A673 (cell line): ENCODE measurements around the gene WNK1. TPM values are rescaled to one million over a fixed set of nuclear protein-coding genes. Genes with fewer than 3 reads are reported as not detected.

Experiments
- BruUV-seq: library from RNA; stranded (reverse); fragments of 400-500 nt; replicated peaks from 2 replicates; lab custom pipeline; 2021; lab: Mats Ljungman, UMichigan
- CTCF ChIA-PET: fragments of 300-600 bp; sonication (Branson Sonifier 250); formaldehyde crosslinking; loops from one replicate; lab custom pipeline; 2022; ENCODE audit warnings: antibody characterized with exemption; lab: Charles Lee
- POLR2A ChIA-PET: fragments of 300-600 bp; sonication (Branson Sonifier 250); formaldehyde crosslinking; loops from one replicate; lab custom pipeline; 2022; ENCODE audit warnings: antibody characterized with exemption; ENCODE audit not compliant: low non-redundant PET; lab: Charles Lee
- DNase-seq: peaks from one replicate; pipeline ENCODE4 v3.0.0-alpha.2; 2015; ENCODE audit warnings: low spot score
- H3K27ac ChIP-seq: fragments of 200-600 bp; sonication (generic); 2 replicates; pipeline ENCODE4 v1.5.1; 2016; ENCODE audit warnings: mixed run types, low read depth, mild to moderate bottlenecking, mixed read lengths, antibody characterized with exemption, low read length; ENCODE audit not compliant: poor library complexity, severe bottlenecking
- H3K27me3 ChIP-seq: fragments of 200-600 bp; sonication (generic); replicated peaks from 2 replicates; pipeline ENCODE4 v1.6.1; 2017; ENCODE audit warnings: mixed run types, low read depth, mild to moderate bottlenecking, mixed read lengths, antibody characterized with exemption, low read length; ENCODE audit not compliant: insufficient read depth, poor library complexity
- H3K36me3 ChIP-seq: fragments of 200-600 bp; sonication (generic); 2 replicates; pipeline ENCODE4 v1.6.1; 2016; ENCODE audit warnings: mixed run types, mild to moderate bottlenecking, mixed read lengths, antibody characterized with exemption, low read length; ENCODE audit not compliant: insufficient read depth, poor library complexity, severe bottlenecking
- H3K4me1 ChIP-seq: fragments of 200-600 bp; sonication (generic); 2 replicates; pipeline ENCODE4 v1.6.1; 2017; ENCODE audit warnings: mixed run types, mild to moderate bottlenecking, mixed read lengths, antibody characterized with exemption, low read length; ENCODE audit not compliant: insufficient read depth, poor library complexity, severe bottlenecking
- H3K4me3 ChIP-seq: fragments of 200-600 bp; sonication (generic); 2 replicates; pipeline ENCODE4 v1.5.1; 2016; ENCODE audit warnings: low read depth, mixed run types, mild to moderate bottlenecking, mixed read lengths, low read length; ENCODE audit not compliant: poor library complexity, severe bottlenecking
- H3K9me3 ChIP-seq: fragments of 200-600 bp; sonication (generic); 2 replicates; pipeline ENCODE4 v1.6.1; 2016; ENCODE audit warnings: mixed run types, low read depth, mild to moderate bottlenecking, mixed read lengths, antibody characterized with exemption, low read length; ENCODE audit not compliant: poor library complexity, severe bottlenecking
- EZH2 ChIP-seq: fragments of 200-600 bp; sonication (generic); IDR thresholded peaks from 2 replicates; pipeline ENCODE4 v1.6.1; 2017; ENCODE audit warnings: borderline replicate concordance, low read depth, mild to moderate bottlenecking, mixed read lengths, antibody characterized with exemption, low read length; ENCODE audit not compliant: poor library complexity, severe bottlenecking
- intact Hi-C: fragments of 100-400 bp; cut with micrococcal nuclease; formaldehyde crosslinking; loops from one replicate; pipeline ENCODE4 v1.10.0; 2022; ENCODE audit not compliant: unreplicated experiment
- total RNA-seq: library from RNA; stranded (reverse); gene quantifications from 2 replicates; pipeline ENCODE4 v1.2.3, GENCODE V29; 2021
- TF ChIP-seq, protein P1 (sequence below): fragments of 300-800, 200-600 bp; sonication (generic); conservative IDR thresholded peaks from 2 replicates; pipeline ENCODE4 v1.5.1; 2017; ENCODE audit warnings: low read depth, mild to moderate bottlenecking, antibody characterized with exemption, low read length, moderate library complexity, mixed read lengths

The WNK1 gene
- total RNA-seq, 1 experiment from 2014 or later, result 161 TPM

- Histone ChIP-seq H3K4me1 (peaks cover 12% of the 10 kb centered on the region), H3K4me3 (no peak overlapping the region), H3K9me3 (no peaks in the 10 kb centered on the region), H3K27me3 (no peaks in the 10 kb centered on the region), H3K36me3 (no peaks in the 10 kb centered on the region), H3K27ac (no peak overlapping the region)
- intact Hi-C loops, result no loop called here
- no TSS peak for BruUV-seq
- no peak for DNase-seq
- POLR2A ChIA-PET, result no interaction called here
- CTCF ChIA-PET, result no interaction called here
- TF ChIP-seq, protein P1, sequence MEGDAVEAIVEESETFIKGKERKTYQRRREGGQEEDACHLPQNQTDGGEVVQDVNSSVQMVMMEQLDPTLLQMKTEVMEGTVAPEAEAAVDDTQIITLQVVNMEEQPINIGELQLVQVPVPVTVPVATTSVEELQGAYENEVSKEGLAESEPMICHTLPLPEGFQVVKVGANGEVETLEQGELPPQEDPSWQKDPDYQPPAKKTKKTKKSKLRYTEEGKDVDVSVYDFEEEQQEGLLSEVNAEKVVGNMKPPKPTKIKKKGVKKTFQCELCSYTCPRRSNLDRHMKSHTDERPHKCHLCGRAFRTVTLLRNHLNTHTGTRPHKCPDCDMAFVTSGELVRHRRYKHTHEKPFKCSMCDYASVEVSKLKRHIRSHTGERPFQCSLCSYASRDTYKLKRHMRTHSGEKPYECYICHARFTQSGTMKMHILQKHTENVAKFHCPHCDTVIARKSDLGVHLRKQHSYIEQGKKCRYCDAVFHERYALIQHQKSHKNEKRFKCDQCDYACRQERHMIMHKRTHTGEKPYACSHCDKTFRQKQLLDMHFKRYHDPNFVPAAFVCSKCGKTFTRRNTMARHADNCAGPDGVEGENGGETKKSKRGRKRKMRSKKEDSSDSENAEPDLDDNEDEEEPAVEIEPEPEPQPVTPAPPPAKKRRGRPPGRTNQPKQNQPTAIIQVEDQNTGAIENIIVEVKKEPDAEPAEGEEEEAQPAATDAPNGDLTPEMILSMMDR, result no peak
- no peak for TF ChIP-seq EZH2
These were observed 99.0 kb downstream of the WNK1 start for GRCh38 chr12:851343-851742.

DNA sequence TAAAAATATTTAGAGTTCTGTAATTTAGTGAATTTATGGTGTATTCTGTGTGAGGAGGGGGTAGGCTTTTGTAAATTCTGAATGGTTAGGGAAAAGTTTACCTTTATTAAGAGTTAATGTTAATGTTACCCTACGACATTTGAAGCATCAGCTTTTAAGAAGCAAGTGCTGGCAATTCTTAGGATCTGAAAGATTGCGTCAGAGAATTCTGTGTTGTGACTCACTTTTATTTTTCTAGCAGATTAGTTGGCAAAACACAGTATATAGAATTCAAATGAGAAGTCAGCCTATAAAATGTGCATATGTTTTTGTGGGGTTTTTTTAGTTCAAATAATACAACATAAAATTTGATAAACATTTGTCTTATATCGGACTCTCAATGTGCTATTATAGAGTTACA, 99.5 kb downstream of the WNK1 start:
- no TSS peak for BruUV-seq

GRCh38 chr12:852864-853263, 100.5 kb downstream of the WNK1 start:
- CTCF ChIA-PET, result no interaction called here
- no TSS peak for BruUV-seq
- no peaks in the 10 kb centered on the region for H3K27me3 ChIP-seq
- peaks cover 3% of the 10 kb centered on the region for H3K36me3 ChIP-seq
- no peaks in the 10 kb centered on the region for H3K9me3 ChIP-seq
- no peak for TF ChIP-seq EZH2
- POLR2A ChIA-PET, result no interaction called here
- H3K4me1 ChIP-seq, result peaks cover 12% of the 10 kb centered on the region
- H3K4me3 ChIP-seq, result no peak overlapping the region
- intact Hi-C loops, result no loop called here
- H3K27ac ChIP-seq, result no peak overlapping the region
- no peak for DNase-seq

More for the DNA sequence above, 99.5 kb downstream of the WNK1 start:
- CTCF ChIA-PET, result no interaction called here
- TF ChIP-seq, protein P1, result no peak
- TF ChIP-seq EZH2, result no peak
- POLR2A ChIA-PET, result no interaction called here
- Histone ChIP-seq H3K27ac (no peak overlapping the region), H3K4me1 (peaks cover 12% of the 10 kb centered on the region), H3K4me3 (no peak overlapping the region), H3K36me3 (no peaks in the 10 kb centered on the region), H3K27me3 (no peaks in the 10 kb centered on the region), H3K9me3 (no peaks in the 10 kb centered on the region)
- peak; percentile 41 for DNase-seq
- intact Hi-C loops, result no loop called here

- ChIA-PET CTCF (no interaction called here), POLR2A (no interaction called here)
- peaks cover 33% of the 10 kb centered on the region for H3K36me3 ChIP-seq
- no peak overlapping the region for H3K27ac ChIP-seq
- H3K4me3 ChIP-seq, result no peak overlapping the region
- H3K4me1 ChIP-seq, result no peaks in the 10 kb centered on the region
- intact Hi-C loops, result no loop called here
- no peak for DNase-seq
- H3K9me3 ChIP-seq, result no peaks in the 10 kb centered on the region
- no peak for TF ChIP-seq EZH2
- BruUV-seq, result no TSS peak
- H3K27me3 ChIP-seq, result no peaks in the 10 kb centered on the region
These were observed 105.2 kb downstream of the WNK1 start for GRCh38 chr12:857611-858010.
